Suppressor macrophage treated with lipopolysaccharide for 1 hour (primary cell): ENCODE results near the gene KIAA1549.

Source experiments
- DNase-seq, 3 donors: peaks; one replicate each; pipeline ENCODE4 v3.0.0-alpha.2; 2020 to 2022

The KIAA1549 gene

DNA sequence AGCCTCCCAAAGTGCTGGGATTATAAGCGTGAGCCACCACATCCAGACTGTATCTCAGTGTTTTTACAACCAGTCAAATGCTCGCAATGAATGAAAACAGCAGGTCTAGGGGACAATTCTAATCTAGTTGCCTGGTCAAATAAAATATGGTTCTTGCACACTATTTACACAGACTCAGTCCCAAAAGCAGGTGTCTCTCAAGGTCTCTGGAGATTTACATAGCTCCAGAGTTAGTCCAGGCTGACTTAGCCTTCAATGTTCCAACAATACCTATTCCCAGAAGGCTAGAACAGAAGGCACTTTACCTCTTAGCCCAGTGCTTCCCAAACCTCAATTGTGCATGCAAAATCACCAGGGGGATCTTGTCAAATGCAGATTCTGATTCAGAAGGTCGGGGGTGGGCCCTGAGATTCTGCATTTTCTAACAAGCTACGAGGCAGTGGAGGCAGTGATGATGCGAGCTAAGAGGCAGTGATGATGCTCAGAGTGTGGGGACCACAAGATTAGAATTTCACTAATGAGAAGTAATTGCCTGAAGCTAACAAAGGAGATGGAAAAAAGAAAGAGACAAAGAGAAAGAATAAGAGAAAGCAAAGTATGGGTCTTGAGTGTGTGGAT is 6.4 kb downstream of the KIAA1549 start:
- no peak for DNase-seq

DNA sequence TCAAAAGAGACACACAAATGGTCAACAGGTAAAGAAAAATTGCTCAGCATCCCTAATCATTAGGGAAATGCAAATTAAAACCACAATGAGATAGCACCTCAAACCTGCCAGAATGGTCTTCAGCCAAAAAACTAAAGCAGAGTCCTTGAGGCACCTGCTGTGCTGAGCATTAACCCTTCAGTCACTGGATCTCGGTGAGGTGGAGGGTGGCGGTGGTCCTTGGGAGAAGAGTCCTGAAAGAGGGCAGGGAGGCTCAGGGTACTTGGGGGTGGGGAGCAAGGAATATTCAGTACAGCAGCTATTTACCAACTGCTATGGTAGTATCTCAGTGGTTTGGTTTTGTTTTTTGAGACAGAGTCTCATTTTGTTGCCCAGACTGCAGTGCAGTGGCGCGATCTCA is 7.1 kb downstream of the KIAA1549 start:
- no peak for DNase-seq

DNA sequence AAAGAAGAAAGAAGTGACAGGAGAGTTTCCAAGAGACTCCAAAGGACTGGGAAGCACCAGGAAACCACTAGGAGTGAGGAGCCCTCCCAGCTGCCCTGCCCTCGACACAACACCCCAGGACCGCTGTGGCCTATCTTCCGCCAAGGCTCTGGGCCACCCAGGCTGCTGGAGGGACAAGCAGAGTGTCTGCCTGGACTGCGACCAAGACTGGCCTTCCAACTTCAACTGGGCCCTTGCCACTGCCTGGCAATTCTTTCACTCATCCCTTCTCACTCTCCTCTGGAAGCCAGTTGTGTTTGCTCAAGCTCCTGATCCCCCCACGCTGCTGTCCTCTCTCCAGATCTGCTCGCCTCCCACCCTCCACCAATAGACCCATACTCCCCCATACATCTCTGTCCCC is 10.2 kb downstream of the KIAA1549 start:
- no peak for DNase-seq

DNA sequence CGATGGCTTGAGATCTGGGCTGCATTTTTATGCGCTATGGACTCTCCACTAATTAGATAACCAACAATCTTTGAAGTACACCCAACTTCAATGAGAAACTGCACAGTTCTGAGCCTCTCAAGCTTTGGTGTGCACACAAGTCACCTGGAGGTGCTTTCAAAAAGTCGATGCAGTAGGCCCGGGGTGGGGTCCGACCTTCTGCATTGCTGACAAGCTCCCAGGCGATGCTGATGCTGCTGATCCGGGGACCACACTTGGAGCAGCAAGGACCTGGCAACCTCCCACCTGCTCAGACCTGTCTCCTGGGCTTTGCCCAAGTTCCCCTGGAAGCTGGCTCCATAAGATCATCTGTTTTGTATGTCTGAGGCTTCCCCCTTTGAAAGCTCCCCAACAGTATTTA is 10.7 kb downstream of the KIAA1549 start:
- DNase-seq, result no peak

DNA sequence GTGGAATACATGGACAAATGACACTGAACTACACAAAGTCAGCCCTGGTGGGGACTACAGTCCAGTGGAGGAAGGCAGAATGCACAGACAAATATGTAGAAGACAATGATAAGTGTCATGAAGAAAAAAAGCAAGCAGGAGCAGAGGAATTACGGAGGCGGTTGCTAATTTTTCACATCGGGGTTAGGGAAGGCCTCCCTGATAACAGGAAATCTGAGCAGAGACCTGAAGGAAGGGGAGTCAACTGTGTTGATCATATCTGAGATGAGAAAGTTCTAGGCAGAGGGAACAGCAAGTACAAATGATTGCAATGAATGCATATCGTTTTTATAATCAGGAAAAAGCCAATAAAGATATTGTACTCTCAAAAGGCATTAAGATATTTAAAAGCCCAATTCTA is 14.0 kb downstream of the KIAA1549 start:
- DNase-seq, result no peak

DNA sequence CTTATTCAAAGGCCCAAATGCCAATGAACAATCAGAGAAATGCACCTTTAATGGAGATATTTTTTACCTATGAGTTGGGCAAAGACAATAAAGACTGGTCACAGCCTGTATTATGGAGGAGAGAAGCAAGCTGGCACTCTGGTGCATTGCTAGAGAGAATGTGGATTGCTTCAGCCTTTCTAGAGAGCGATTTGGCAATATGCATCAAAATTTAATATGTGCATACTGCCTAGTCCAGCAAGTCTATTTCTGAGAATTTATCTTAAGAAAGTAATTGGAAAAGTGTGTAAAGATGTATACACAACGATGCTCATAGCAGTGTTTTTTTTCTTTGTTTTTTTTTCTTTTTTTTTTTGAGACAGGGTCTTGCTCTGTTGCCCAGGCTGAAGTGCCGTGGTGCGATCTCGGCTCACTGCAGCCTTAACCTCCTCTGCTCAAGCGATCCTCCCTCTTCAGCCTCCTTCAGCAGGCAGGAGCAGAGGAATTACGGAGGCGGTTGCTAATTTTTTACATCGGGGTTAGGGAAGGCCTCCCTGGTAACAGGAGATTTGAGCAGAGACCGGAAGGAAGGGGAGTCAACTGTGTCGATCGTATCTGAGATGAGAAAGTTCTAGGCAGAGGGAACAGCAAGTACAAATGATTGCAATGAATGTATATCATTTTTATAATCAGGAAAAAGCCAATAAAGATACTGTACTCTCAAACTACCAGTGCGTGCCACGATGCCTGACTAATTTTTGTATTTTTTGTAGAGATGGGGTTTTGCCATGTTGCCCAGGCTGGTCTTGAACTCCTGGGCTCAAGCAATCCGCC is 16.4 kb downstream of the KIAA1549 start:
- DNase-seq, result no peak

DNA sequence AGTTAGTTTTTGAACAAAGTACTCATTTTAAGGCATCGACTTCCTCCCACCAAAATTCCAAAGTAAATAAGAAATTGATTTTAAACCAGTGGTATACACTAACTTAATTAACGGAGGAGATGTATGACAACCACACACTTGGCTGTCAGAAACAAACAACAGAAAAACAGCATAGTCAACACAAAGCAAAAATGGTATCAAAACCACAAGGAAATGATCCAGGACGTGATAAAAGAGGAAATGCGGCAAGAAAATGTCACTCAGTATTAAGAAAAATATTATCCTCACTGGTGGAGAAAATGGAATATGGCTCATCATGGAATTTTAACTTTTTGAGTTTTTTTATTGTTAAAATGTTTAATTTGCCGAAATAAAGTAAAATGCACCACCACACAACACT is 17.5 kb downstream of the KIAA1549 start:
- no peak for DNase-seq

DNA sequence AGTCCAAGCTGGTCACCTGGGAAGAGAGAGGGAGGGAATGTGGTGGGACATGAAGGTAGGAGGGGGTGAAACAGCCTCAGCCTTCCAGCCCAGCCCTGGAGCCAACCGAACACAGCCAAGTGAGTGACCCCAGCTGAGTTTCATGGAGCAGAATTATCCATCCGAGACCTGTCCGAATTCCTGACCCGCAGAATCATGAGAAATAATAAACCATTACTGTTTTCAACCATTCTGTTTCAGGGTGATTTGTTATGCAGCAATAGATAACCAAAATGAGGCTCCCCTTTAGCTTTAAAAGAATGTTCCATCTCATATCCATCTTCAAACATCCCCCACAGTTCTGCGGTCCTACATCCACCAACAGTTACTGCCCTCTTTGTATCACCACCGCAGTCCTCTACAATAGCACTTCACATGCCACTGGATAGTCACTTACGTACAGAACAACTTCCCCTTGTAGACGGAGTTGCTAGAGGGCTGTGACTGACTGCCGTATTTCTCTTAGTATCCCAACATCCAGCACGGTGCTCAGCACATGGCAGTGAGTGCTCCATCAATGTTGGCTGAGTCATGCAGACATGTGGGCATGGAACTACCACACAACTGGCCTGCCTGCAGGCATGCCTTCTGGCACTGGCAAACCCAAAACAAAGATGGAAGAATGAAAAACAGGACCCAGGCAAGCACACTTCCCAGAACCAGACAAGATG is 18.5 kb downstream of the KIAA1549 start:
- DNase-seq, result peak; percentile 54 to 71 (median 58)

DNA sequence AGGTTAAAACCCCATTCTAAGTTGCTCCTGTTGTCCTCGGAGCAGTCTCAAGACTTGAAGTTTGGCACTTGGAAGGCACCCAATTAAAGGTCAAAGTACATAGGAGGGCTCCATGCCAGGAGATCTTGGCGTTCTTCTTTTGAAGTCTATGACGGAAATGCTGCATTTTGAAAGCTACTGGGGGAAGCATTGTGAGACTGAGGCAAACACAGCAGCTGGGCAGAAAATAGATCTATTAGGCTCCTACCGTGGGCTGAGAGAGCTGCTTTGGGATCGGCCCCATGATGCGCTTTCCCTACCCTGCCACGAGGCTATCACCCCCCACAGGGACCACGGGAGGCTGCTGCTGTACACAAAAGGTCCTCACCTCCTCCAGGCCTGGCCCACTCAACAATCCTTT is 20.0 kb downstream of the KIAA1549 start:
- no peak for DNase-seq

DNA sequence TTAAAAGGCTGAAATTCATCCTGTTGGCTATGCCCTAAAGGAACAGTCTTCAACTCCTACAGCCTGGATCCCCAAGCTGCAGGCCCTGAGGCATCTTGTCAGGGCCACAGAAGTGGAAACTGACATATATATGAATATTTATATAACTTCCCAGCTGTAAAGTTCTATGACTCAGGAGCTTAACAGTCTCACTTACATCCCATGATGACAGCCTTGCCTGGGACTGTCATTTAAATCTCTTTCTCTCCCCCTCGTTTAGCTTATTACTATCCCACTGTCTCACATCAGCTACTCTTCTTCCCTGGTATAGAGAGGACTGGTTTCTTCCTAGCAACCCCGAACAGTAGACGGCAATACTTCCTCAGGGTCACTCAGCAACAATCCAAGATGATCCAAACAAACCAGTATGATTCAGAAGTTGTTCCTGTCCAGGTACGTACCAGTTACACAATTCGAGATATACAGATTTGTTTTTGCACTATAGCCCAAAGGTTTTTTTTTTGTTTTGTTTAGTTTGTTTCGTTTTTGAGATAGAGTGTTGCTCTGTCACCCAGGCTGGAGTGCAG is 22.7 kb downstream of the KIAA1549 start:
- DNase-seq, result no peak

DNA sequence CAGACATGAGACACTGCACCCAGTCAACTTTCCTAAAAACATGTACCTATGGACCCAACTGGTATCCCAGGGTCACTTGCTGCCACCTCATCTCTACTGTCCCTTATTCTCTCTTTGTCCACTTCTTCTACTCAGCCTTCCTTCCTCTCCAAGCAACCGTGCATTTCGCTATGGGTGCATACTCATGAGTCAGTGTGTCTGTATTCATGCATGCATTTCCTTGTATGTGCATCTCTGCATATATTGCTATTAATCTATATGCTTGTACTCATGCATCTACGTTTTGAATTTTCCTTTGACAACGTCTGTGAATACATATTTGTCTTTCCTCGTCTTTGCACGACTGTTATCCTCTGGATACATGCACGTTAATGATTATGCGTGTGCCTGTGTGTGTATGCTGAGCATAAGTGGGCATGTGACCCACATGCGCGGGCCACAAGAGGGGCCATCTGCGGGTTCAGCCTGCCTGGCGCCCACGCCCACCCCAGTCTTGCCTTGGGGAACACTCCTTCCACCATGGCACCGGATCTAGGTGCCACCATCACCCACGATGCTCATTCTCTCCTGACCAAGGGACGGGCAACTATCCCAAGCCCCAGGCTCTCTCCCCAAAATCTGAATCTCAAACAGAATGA is 23.3 kb downstream of the KIAA1549 start:
- DNase-seq, result no peak

DNA sequence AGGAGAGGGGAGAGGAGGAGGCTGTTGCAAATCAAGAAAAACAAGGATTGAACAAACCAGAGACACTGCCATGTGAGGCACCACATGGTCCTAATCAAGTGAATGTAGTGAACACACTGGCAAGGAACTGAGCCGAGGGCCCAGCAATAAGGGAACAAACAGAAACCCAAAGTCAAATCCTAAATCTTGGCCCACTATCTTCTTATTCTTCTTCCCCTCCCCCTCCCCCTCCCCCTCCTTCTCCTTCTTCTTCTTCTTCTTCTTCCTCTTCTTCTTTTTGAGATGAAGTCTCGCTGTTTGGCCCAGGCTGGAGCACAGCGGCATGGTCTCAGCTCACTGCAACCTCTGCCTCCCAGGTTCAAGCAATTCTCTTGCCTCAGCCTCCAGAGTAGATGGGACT is 24.0 kb downstream of the KIAA1549 start:
- DNase-seq, result no peak

DNA sequence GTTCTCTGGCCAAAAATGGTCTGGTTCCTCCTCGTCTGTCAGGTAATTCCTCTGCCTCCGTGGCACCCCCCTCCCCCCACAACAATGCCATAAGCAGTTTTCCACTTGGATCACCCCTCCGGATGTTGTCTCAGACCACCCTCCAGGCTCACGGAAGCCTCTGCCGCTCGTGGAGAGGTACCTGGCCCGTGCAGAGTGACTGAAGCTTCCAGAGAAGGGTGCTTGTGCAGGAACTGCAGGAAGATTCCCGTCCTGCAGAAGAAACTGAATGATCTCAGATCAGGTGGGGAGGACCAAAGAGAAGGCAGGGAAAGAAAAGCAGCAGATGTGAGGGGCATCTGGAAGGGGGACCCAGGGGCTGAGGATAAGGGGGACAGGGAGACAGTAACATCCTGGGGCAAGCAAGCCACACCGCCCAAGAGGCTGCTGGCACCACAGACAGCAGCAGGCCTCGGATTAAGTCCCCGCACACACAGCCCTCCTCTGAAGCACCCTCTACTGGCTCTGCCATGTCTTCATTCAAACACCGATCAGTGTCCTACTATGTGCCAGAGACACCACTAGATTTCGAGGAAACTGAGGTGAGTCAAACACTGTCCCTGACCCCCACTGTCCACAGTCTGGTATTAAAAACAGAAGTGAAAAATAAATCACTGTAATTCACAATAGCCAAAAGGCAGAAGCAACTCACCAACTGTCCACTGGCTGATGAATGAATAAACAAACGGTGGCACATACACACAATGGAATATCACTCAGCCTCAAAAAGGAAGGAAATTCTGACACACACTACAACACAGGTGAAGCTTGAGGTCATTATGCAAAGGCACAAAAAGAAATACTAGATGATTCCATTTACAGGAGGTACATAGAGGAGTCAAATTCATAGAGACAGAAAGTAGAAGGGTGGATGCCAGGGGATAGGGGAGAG is 26.4 kb downstream of the KIAA1549 start:
- no peak for DNase-seq

DNA sequence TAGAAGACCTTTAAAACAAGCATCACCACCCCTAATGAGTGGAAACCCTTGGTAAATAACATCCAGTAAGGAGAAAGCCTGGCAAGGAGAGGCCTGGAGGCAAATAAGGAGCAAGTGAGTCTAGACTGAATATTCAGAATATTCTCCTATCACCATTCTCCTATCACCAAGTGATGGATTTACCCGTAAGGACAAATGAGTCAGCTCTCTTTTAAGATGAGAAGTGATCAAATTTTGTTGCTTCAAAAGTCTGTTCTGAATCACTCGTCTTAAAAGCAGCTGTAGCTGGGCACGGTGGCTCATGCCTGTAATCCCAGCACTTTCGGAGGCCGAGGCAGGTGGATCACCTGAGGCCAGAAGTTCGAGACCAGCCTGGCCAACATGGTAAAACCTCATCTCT is 28.4 kb downstream of the KIAA1549 start:
- DNase-seq, result no peak

DNA sequence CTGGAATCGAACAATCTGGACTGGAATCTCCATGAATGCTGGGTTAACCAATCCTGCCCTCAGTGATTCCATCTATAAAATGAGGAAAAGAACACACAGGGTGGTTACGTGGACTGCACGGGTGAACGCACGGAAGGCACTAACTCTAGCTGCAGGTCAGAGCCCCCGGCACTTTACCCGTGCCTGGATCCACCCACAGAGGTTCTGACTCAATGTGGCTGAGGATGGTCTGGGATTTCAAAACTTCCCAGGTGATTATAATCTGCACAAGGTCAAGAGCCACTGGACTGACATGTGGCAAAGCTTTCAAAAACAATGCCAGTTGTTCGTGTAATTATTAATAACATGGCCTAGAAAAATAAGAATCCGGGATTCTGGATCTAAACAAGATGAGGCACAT is 29.2 kb downstream of the KIAA1549 start:
- no peak for DNase-seq

DNA sequence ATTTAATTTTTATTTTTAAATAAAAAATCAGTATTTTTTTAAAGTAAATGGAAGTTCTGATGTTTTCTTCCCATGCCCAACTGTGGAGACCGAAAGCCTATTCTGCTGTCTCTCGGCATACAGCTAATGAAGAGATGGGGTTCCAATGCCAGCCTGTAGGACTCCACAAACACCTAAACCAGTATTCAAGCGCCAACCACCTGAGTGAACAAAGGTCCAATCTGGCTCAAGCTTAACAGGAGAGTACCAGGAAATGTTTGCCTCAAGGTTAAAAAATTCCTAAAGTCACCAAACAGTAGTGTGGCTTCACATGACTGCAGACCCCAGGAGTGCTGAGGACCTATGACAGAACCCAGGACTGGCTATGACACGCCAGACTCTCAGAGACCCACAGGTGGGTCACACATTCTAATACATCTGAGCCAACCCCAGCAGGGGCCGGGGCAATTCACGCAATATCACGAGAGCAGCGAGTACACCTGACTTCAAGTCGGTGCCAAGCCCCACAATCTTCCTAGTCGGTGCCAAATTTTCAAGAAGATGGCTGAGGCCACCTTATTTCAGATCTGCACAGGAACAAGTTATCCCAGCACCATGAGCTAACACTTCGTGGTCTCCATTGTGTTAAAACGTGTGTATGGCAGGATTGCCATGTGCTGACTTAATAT is 31.6 kb downstream of the KIAA1549 start:
- no peak for DNase-seq

DNA sequence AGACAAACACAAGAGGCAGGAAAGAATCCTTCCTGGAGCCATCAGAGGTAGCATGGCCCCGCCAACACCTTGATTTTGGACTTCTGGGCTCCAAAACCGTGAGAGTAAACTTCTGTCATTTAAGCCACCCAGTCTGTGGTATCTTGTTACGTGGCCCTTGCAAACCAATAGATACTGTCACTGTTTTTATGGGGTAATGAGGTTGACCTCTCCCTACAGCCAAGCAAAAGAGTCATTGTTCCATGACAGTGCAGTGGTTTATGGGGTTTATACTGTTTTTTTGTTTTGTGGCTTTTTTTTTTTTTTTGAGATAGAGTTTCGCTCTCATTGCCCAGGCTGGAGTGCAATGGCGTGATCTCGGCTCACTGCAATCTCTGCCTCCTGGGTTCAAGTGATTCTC is 32.8 kb downstream of the KIAA1549 start:
- no peak for DNase-seq

DNA sequence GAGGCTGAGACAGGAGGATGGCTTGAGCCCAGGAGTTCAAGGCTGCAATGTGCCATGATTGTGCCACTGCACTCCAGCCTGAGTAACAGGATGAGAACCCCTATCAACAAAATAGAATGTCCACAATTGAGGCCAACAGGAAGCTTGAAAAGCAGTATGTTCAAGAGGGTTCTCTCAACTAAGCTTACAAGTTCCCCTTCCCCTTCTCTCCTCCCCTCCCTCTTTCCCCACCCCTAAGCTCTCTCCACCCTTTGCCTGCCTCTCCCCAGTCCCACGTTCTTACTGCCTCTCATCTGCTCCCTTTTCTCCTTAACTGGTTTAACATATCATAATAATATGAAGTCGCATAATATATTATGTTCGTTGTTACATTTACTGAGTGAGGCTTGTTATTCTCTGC is 35.4 kb downstream of the KIAA1549 start:
- peak in 1 of 3 donors; percentile 10 for DNase-seq

DNA sequence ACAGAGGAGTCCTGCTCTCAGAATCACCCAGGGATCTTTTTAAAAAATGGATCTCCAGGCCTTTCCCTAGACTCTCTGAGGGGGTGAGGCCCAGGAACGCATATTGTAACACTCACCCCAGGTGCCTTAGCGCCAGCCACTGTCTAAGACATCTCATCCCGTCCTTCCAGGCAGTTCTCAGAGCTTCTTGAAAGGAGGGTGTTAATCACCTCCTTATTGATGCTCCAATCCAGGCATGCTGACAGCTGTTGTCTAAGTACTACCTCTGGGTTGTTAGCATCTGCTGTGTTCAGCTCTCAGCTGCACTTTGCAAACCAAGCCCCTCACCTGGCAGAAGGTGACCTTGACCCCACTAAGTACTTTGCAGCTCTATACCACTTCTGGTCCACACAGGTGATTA is 36.0 kb downstream of the KIAA1549 start:
- DNase-seq, result no peak

DNA sequence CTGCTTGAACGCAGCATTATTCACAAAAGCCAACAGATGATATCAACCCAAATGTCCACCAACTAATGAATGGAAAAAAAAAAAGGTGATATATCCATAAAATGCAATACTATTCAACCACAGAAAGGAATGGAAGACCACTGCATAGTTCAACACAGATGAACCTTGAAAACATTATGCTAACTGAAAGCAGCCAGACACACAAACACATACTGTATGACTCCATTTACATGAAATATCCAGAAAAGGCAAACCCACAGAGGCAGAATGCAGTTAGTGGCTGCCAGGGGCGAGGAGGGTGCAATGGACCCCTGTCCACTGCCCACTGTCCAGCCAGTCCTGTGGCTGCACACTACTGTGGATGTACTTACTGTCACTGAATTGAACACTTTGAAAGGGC is 36.6 kb downstream of the KIAA1549 start:
- no peak for DNase-seq

DNA sequence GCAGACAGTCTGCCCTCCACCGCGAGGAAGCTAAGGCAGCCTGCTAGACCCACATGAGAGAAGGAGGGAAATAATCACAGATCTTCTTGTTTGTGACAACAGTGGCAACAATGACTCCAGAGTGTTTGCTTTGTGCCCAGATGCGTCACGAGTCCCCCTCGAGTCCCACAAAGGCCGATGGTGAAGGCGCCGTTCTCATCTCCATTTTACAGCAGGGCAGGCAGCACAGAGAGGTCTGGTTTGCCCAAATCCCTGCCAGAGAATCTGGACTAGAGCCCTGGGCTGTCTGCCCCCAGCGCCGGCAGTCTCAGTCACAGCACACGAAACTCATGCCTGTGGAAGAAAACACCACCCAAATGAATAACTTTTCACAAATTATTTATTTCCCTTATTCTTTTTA is 38.1 kb downstream of the KIAA1549 start:
- DNase-seq, result no peak

DNA sequence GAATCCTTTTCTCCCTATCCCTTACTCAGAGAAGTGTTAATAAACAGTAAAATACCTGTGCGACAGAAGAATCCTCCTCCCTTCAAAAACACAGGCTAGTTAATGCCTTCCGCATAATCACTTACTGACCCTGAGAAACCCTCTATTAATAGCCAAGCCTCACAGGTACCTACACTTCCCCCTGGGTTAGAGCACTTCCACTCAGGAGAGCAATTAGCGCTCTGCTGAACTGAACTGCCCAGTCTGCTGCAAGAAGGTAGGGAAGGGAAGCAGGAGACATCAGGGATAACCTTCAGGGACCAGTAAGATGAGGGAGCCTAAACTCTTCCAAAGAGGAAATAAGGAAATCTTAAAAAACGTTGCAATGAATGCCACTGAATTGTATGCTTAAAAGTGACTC is 39.6 kb downstream of the KIAA1549 start:
- DNase-seq, result no peak
